Erythroblast (primary cell): ENCODE results near the gene BMF.

Experiments used
- GATA1 ChIP-seq: IDR thresholded peaks from 2 replicates; pipeline ENCODE4 v1.6.1; 2011; ENCODE audit warnings: low read depth, mild to moderate bottlenecking, control low read depth, low read length, moderate library complexity
- POLR2A ChIP-seq: IDR thresholded peaks from 2 replicates; pipeline ENCODE4 v1.6.1; 2011; ENCODE audit warnings: mild to moderate bottlenecking, low read length

DNA sequence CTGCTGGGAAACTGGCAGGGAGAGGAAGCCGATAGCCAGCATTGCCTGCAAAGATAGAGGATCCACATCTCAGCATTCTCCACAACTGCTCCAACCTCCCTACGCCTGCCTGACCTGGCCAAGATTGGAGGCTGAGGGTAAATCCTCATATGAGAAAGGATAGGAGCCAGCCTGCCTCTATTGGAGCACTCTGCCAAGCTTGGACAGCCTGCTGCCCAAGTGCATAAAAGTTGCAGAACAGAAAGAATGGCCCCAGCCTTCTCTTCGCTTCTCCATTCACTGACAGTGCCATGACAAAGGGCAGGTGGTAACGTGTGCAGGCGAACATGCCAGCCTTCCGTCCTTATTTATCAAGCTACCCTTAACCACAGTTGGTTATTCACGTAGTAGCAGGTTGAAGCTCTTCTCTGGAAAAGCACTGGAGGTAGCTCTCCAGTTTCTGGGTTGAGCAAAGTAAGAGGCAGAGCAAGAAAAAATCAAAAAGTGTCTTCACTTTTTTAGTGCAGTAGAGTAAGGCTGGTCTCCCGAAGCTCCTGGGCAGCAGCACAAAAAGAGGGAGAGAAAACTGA, 4.3 kb downstream of the BMF start:
- no peak for TF ChIP-seq POLR2A
- no peak for TF ChIP-seq GATA1
